HEK293T (cell line): ENCODE data around the gene FRRS1L.

Experiments used
- CTCF ChIA-PET: fragments of 350-600 bp; formaldehyde crosslinking; extraction: SDS; loops from one replicate; lab custom pipeline; 2021; ENCODE audit warnings: antibody characterized with exemption, inconsistent platforms; lab: Yijun Ruan, JAX
- POLR2A ChIA-PET: fragments of 350-600 bp; formaldehyde crosslinking; extraction: SDS; loops from one replicate; lab custom pipeline; 2020; ENCODE audit warnings: antibody characterized with exemption, inconsistent platforms; lab: Yijun Ruan, JAX
- DNase-seq: peaks from one replicate; pipeline ENCODE4 v3.0.0; 2012; ENCODE audit warnings: mixed read lengths; ENCODE audit errors: extremely low spot score
- ARNT ChIP-seq: fragments of 450-650 bp; IDR thresholded peaks from 2 replicates; pipeline ENCODE4 v1.6.1; 2017; ENCODE audit warnings: mild to moderate bottlenecking
- BHLHE40 ChIP-seq: fragments of 450-650 bp; IDR thresholded peaks from 2 replicates; pipeline ENCODE4 v1.6.1; 2016; ENCODE audit warnings: mild to moderate bottlenecking, moderate library complexity, borderline replicate concordance
- CTBP1 ChIP-seq: fragments of 450-650 bp; IDR thresholded peaks from 2 replicates; pipeline ENCODE4 v1.6.1; 2016; ENCODE audit warnings: borderline replicate concordance
- ELF4 ChIP-seq: fragments of 450-650 bp; IDR thresholded peaks from 2 replicates; pipeline ENCODE4 v1.6.1; 2017; ENCODE audit warnings: antibody characterized with exemption
- FOXA1 ChIP-seq: fragments of 450-650 bp; IDR thresholded peaks from 2 replicates; pipeline ENCODE4 v1.6.1; 2016; ENCODE audit warnings: mild to moderate bottlenecking
- FOXK2 ChIP-seq: fragments of 450-650 bp; IDR thresholded peaks from 2 replicates; pipeline ENCODE4 v1.6.1; 2016; ENCODE audit warnings: mild to moderate bottlenecking
- FOXM1 ChIP-seq: fragments of 450-650 bp; IDR thresholded peaks from 2 replicates; pipeline ENCODE4 v1.6.1; 2017; ENCODE audit warnings: mild to moderate bottlenecking, borderline replicate concordance
- HDGF ChIP-seq: fragments of 450-650 bp; IDR thresholded peaks from 2 replicates; pipeline ENCODE4 v1.6.1; 2017; ENCODE audit warnings: antibody characterized with exemption, borderline replicate concordance
- L3MBTL2 ChIP-seq: fragments of 450-650 bp; conservative IDR thresholded peaks from 2 replicates; pipeline ENCODE4 v1.6.1; 2016; ENCODE audit warnings: mild to moderate bottlenecking
- LEF1 ChIP-seq: fragments of 450-650 bp; IDR thresholded peaks from 2 replicates; pipeline ENCODE4 v1.6.1; 2017; ENCODE audit warnings: mild to moderate bottlenecking, borderline replicate concordance
- NFRKB ChIP-seq: fragments of 450-650 bp; IDR thresholded peaks from 2 replicates; pipeline ENCODE4 v1.6.1; 2016; ENCODE audit warnings: mild to moderate bottlenecking, moderate library complexity
- SP1 ChIP-seq: fragments of 450-650 bp; IDR thresholded peaks from 2 replicates; pipeline ENCODE4 v1.6.1; 2017
- SUZ12 ChIP-seq: fragments of 450-650 bp; IDR thresholded peaks from 2 replicates; pipeline ENCODE4 v1.6.1; 2016; ENCODE audit warnings: mild to moderate bottlenecking
- TARDBP ChIP-seq: fragments of 450-650 bp; IDR thresholded peaks from 2 replicates; pipeline ENCODE4 v1.6.1; 2016
- ZNF384 ChIP-seq: fragments of 450-650 bp; IDR thresholded peaks from 2 replicates; pipeline ENCODE4 v1.6.1; 2016
- TF ChIP-seq, protein P1 (sequence below): fragments of 450-650 bp; IDR thresholded peaks from 2 replicates; pipeline ENCODE4 v1.6.1; 2016

Gene FRRS1L

GRCh38 chr9:109191746-109192145 lies 24.7 kb upstream of the FRRS1L start:
- TF ChIP-seq, protein P1, sequence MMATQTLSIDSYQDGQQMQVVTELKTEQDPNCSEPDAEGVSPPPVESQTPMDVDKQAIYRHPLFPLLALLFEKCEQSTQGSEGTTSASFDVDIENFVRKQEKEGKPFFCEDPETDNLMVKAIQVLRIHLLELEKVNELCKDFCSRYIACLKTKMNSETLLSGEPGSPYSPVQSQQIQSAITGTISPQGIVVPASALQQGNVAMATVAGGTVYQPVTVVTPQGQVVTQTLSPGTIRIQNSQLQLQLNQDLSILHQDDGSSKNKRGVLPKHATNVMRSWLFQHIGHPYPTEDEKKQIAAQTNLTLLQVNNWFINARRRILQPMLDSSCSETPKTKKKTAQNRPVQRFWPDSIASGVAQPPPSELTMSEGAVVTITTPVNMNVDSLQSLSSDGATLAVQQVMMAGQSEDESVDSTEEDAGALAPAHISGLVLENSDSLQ: no peak
- TF ChIP-seq CTBP1: no peak
- TF ChIP-seq NFRKB: no peak
- TF ChIP-seq HDGF: no peak
- no peak for TF ChIP-seq ARNT
- no peak for TF ChIP-seq SUZ12
- no peak for TF ChIP-seq BHLHE40
- TF ChIP-seq FOXK2: no peak
- TF ChIP-seq TARDBP: no peak
- no peak for DNase-seq
- ChIA-PET POLR2A (no interaction called here), CTCF (no interaction called here)

GRCh38 chr9:109190151-109190550 lies 23.1 kb upstream of the FRRS1L start:
- TF ChIP-seq SUZ12: no peak
- TF ChIP-seq FOXK2: no peak
- no peak for TF ChIP-seq LEF1
- no peak for TF ChIP-seq TARDBP
- TF ChIP-seq FOXM1: no peak
- TF ChIP-seq SP1: no peak
- TF ChIP-seq ZNF384: no peak
- TF ChIP-seq L3MBTL2: no peak
- TF ChIP-seq ELF4: no peak
- no peak for TF ChIP-seq ARNT
- TF ChIP-seq FOXA1: no peak
- TF ChIP-seq, protein P1: no peak
- no peak for TF ChIP-seq CTBP1
- no peak for TF ChIP-seq BHLHE40
- no peak for TF ChIP-seq HDGF
- POLR2A ChIA-PET: no interaction called here
- CTCF ChIA-PET: no interaction called here
- no peak for DNase-seq

DNA sequence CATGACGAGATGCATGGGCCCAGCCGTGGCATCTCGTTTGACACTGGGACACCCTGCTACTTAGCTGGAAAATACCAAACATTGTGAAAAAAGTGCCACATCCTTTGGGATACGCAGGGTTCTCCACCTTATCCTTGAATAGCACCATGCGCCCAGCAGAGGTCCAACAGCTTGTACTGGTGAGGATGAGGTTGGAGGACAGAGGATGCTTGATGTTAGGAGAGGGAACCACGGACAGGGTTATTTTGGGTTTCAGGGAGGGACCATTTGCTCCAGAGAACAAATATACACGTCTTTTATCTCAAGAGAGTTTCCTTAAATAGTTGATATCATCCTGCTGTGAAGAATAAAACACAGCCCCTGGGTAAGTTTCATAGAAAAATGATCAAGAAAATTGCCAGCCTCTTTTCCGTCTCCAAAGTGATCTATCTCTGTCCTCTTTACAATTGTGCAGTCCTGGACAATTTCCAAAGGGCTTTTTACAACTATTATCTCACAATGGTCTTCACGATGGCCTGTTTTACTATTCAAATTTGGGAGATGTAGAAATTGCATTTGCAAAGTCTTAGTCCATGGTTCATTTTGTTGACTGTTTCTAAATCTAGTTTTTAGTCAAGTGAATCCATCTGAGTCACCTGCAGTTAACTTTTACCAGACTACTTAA lies 19.9 kb upstream of the FRRS1L start:
- TF ChIP-seq FOXK2 (no peak), L3MBTL2 (no peak), BHLHE40 (no peak), CTBP1 (no peak), NFRKB (no peak), SUZ12 (no peak), HDGF (no peak), SP1 (no peak), TARDBP (no peak), ZNF384 (no peak), FOXM1 (no peak), FOXA1 (no peak), ELF4 (no peak), ARNT (no peak), LEF1 (no peak)
- TF ChIP-seq, protein P1: no peak
- ChIA-PET CTCF (no interaction called here), POLR2A (no interaction called here)
- DNase-seq: no peak

- ChIA-PET POLR2A (no interaction called here), CTCF (interaction anchor here (0.8 to 1.6 kb wide), 11 partner anchors 10 to 332 kb away, joined by 3 to 7 read pairs (median 3); no protein-coding TSS in a partner anchor)
- DNase-seq: peak; percentile 62
- TF ChIP-seq, protein P1: no peak
- no peak for TF ChIP-seq ELF4
- no peak for TF ChIP-seq SUZ12
- TF ChIP-seq NFRKB: no peak
- no peak for TF ChIP-seq LEF1
- TF ChIP-seq FOXA1: no peak
- TF ChIP-seq FOXM1: no peak
- TF ChIP-seq L3MBTL2: no peak
- no peak for TF ChIP-seq ZNF384
- TF ChIP-seq ARNT: no peak
- TF ChIP-seq FOXK2: no peak
- TF ChIP-seq BHLHE40: no peak
- no peak for TF ChIP-seq HDGF
- TF ChIP-seq CTBP1: no peak
- no peak for TF ChIP-seq TARDBP
- TF ChIP-seq SP1: no peak
Observed at GRCh38 chr9:109182940-109183798, 16.1 kb upstream of the FRRS1L start.
